ENCODE data around the gene C17orf100. TPM values are rescaled to one million over a fixed set of nuclear protein-coding genes. Genes with fewer than 3 reads are reported as not detected.

Gene C17orf100
- 0.44 and 0.75 TPM in 2 replicates for total RNA-seq

DNA sequence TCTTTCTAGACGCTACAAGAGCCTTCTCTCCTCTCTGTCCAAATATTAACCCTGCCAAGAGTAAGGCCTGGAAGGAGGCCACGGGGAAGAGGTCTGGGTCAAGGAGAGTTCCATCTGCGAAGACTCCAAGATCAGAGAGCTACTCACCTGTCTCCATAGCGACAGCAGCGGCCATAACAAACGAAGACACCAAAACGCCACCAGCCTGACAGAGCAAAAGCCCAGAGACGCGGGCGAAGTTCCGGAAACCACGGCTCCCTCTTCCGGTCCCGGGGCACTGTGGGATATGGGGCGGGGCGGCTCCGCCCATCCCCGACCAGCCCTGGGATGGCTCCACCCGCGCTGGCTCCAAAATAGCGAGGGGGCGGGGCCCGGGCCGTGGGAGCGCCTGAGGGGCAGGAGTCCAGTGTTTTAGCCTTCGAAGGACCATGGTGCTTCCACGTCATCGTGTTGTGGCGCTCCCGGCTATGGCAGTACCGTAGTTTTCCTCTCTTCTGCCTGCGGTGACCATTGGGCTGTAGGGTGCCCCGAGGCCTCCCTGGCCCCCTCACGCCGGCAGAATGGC is at the start of gene C17orf100, which contains the start of gene MED31:
TSS of gene C17orf100 (plus strand) at position 409 of the 565 bp plus-strand sequence. CDS start at position 561, 152 bp downstream.
TSS of gene MED31 (minus strand) at position 252 of the 565 bp plus-strand sequence. CDS start at position 175, 77 bp downstream.

DNA sequence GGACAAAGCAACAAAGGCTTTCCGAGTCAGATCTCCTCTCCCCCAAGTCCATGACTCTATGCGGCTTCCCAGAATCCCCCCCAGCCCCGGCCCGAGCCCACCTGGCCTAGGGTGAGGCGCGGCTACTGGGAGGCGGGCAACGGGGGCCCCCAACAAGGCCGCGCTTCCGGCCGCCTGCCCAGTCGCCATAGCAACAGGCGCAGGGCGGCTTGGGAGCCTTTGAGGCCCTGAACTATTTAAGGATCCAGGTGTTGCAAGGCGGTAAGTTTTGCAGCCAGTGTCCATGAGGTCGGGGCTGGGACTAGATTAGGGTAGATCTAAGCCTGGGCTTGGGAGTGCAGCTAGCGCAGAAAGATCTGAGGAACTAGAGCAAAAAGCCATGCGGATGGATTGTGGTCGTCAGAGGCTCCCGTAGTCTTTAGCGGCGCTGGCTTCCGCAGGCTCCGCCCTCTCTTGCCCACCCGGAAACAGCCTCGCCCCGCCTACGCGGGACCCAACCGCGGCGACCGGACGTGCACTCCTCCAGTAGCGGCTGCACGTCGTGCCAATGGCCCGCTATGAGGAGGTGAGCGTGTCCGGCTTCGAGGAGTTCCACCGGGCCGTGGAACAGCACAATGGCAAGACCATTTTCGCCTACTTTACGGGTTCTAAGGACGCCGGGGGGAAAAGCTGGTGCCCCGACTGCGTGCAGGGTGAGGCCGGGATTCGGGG is 10.9 kb upstream of the C17orf100 start, which contains the start of the genes KIAA0753 and TXNDC17:
TSS of gene KIAA0753 (minus strand) at position 176 of the 711 bp plus-strand sequence. CDS start 5,608 bp downstream, outside the sequence.
TSS of gene TXNDC17 (plus strand) at position 525 of the 711 bp plus-strand sequence. CDS start at position 548, 23 bp downstream.

Other genes starting within 250 kb of the C17orf100 start
- not detected in 2 replicates for gene AIPL1, start 216.6 kb upstream of the C17orf100 start, total RNA-seq
- gene PIMREG, start 207.3 kb upstream of the C17orf100 start, total RNA-seq, result 20.7 and 52.6 TPM in 2 replicates
- gene PITPNM3, start 95.2 kb upstream of the C17orf100 start, total RNA-seq, result 0.37 and 0.55 TPM in 2 replicates
- gene KIAA0753, start 11.1 kb upstream of the C17orf100 start, total RNA-seq, result 12.1 and 13.6 TPM in 2 replicates
- 114 and 152 TPM in 2 replicates for gene TXNDC17, start 10.7 kb upstream of the C17orf100 start, total RNA-seq
- 10.1 and 11.7 TPM in 2 replicates for gene MED31, start 157 bp upstream of the C17orf100 start, total RNA-seq
- gene SLC13A5, start 61.6 kb downstream of the C17orf100 start, total RNA-seq, result not detected in 2 replicates
- 20.5 and 60.1 TPM in 2 replicates for gene XAF1, start 104.3 kb downstream of the C17orf100 start, total RNA-seq
- 0.25 and 0.33 TPM in 2 replicates for gene FBXO39, start 124.5 kb downstream of the C17orf100 start, total RNA-seq
- not detected in 2 replicates for gene TEKT1, start 180.0 kb downstream of the C17orf100 start, total RNA-seq